Measurements from ENCODE around the gene SPR.

- no peak for TF ChIP-seq CTCF (IDR thresholded peaks at IDR 0.05; ENCODE audit: borderline replicate concordance, extremely low read depth, low read length, poor library complexity, severe bottlenecking)
- no peak for TF ChIP-seq EZH2 (IDR thresholded peaks at IDR 0.05; ENCODE audit: borderline replicate concordance, low read depth, low read length, severe bottlenecking)
Observed at GRCh38 chr2:72916743-72917137, 29.5 kb downstream of the SPR start.
